Measurements from ENCODE around the gene DLG3. TPM values are rescaled to one million over a fixed set of nuclear protein-coding genes. Genes with fewer than 3 reads are reported as not detected.
A peak's percentile ranks its signal among the peaks of the same experiment; 100 is the strongest.

The DLG3 gene
- total RNA-seq = 23.6 TPM in 2 replicates

DNA sequence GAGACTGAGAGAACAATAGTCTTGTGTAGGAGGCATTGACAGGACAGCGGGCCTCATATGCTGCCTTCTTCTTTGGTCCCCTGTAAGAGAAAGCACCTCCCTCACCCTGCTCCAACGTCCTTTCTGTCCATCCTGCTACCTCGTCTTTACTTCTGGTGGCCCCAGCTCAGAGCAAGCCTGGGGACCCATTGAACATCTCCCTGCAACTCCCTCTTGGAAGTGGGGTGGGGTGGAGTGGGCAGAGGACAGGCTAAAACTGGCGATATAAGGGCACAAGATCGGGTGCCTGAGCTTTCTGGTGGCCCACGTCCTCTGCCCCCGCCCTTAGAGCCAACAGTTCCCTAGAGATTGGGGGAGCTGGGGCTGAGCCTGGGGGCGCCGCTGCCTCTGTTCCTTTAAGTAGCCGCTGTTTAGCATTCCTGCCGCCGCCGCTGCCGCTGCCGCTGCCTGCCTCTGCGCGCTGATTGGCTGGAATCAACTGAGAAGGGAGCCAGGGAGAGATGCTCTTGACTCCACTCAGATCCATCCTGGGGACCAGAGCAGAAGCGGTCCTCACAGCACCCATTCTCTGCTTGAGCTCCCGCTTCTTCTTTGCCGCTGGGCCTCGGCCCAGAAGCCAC is at the start of gene DLG3:
DLG3 (plus strand) TSS at position 510 of the 620 bp plus-strand sequence. CDS start 367 bp downstream, outside the sequence.

DNA sequence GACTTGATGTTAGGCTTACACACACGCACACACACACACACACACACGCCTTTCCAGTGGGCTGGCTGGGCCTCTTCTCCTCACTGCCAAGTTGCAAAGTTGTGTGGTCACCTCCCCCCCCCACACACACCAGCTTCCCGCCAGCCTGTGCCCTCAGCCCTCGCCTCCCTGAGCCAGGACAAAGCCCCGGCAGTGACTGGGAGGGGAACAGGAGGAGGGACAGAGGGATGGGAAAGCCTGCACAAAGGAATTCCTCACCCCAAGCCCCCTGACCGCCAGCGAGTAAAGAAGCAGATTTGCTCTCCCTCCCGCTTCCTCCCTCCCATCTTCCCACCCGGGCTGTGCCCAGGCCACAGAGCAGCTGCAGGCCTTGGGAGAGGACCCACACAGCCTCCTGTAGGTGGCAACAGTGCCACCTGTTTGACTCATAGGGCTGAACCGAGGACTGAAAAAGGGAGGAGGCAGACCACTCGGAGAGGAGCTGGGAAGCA is 21.7 kb upstream of the DLG3 start, which contains the start of gene GDPD2:
GDPD2 (plus strand) TSS at position 464 of the 491 bp plus-strand sequence. CDS start 1,671 bp downstream, outside the sequence.

Small RNA genes lying within 50 kb of the gene (small RNA-seq; reads per million reads assigned to genes)
- gene RNU4-81P = not detected
- 0.89 reads per million, percentile 52 among the genes with 10 or more reads in this experiment for gene RNY4P23

Other genes with a start within 250 kb of the DLG3 start
- not detected in 2 replicates for gene AWAT1, start 210.2 kb upstream of the DLG3 start, total RNA-seq
- under 0.01 and 0.43 TPM in 2 replicates for gene P2RY4, start 184.6 kb upstream of the DLG3 start, total RNA-seq
- not detected in 2 replicates for gene ARR3, start 176.5 kb upstream of the DLG3 start, total RNA-seq
- not detected in 2 replicates for gene RAB41, start 162.7 kb upstream of the DLG3 start, total RNA-seq
- 47.9 and 66.2 TPM in 2 replicates for gene PDZD11, start 154.9 kb upstream of the DLG3 start, total RNA-seq
- 2.7 and 4.1 TPM in 2 replicates for gene KIF4A, start 154.7 kb upstream of the DLG3 start, total RNA-seq
- gene GDPD2, start 21.5 kb upstream of the DLG3 start, total RNA-seq = 0.11 TPM in 1 of 2 replicates, not detected in the other

All from placental epithelial cell (primary cell).